A549 (cell line): ENCODE results near the gene GRIP1. TPM values are rescaled to one million over a fixed set of nuclear protein-coding genes. Genes with fewer than 3 reads are reported as not detected.

ENCODE experiments used
- ATAC-seq, 2 experiments: fragments of 200-7000 bp in 1 of 2; fragments of >200 bp in 1 of 2; cut with Nextera tagmentation in 1 of 2; cut with Tn5 transposase in 1 of 2; 3 replicates each; pipeline versions ENCODE4 v1.8.0 to v1.9.1; 2018 to 2020; ENCODE audit warnings: mild to moderate bottlenecking in 1 of 2, moderate library complexity in 1 of 2
- CTCF ChIA-PET: fragments of 300-600 bp; sonication (Branson Sonifier 250); formaldehyde crosslinking; extraction: SDS; loops from one replicate; lab custom pipeline; 2021; ENCODE audit warnings: antibody characterized with exemption, inconsistent platforms; lab: Yijun Ruan, JAX
- POLR2A ChIA-PET: fragments of 350-600 bp; formaldehyde crosslinking; extraction: SDS; loops from one replicate; lab custom pipeline; 2021; ENCODE audit warnings: antibody characterized with exemption, inconsistent platforms; lab: Yijun Ruan, JAX
- DNase-seq, 2 experiments: peaks; one replicate each; pipeline versions ENCODE4 v3.0.0 to v3.0.0-alpha.2; 2011 to 2016; ENCODE audit warnings: low read depth in 1 of 2, low spot score in 1 of 2
- FAIRE-seq: peaks from 2 replicates; lab custom pipeline; 2011; peaks lifted over from hg19 to GRCh38; lab: Jason Lieb, UNC
- H3K27ac ChIP-seq, 2 experiments: fragments of >200 bp; sonication (Bioruptor Twin); formaldehyde crosslinking; 3 replicates each; pipeline ENCODE4 v1.5.1; 2016 to 2017
- H3K4me1 ChIP-seq: fragments of >200 bp; sonication (Bioruptor Twin); formaldehyde crosslinking; 3 replicates; pipeline ENCODE4 v1.6.1; 2016
- H3K4me2 ChIP-seq: fragments of >200 bp; sonication (Bioruptor Twin); formaldehyde crosslinking; 3 replicates; pipeline ENCODE4 v1.6.1; 2016
- H3K4me3 ChIP-seq: fragments of >200 bp; sonication (Bioruptor Twin); formaldehyde crosslinking; 3 replicates; pipeline ENCODE4 v1.5.1; 2016
- H3K9me3 ChIP-seq: fragments of >200 bp; sonication (Bioruptor Twin); formaldehyde crosslinking; 3 replicates; pipeline ENCODE4 v1.6.1; 2016
- CEBPB ChIP-seq, 2 experiments: fragments of >200 bp in 1 of 2; sonication (Bioruptor Twin) in 1 of 2; formaldehyde crosslinking in 1 of 2; IDR thresholded peaks; 2 replicates each; pipeline ENCODE4 v1.6.1; 2012 to 2016
- CHD2 ChIP-seq: fragments of 150-350 bp; IDR thresholded peaks from 2 replicates; pipeline ENCODE4 v1.6.1; 2014; ENCODE audit warnings: low read length; ENCODE audit not compliant: partially characterized antibody
- CHD4 ChIP-seq: fragments of 200-600 bp; sonication (generic); IDR thresholded peaks from 2 replicates; pipeline ENCODE4 v1.6.1; 2016; ENCODE audit warnings: antibody characterized with exemption, mild to moderate bottlenecking, borderline replicate concordance
- EHF ChIP-seq: fragments of 250-450 bp; sonication (Bioruptor Pico); IDR thresholded peaks from 2 replicates; pipeline ENCODE4 v1.5.0; 2020; ENCODE audit warnings: mild to moderate bottlenecking
- ESRRA ChIP-seq: fragments of 150-350 bp; IDR thresholded peaks from 2 replicates; pipeline ENCODE4 v1.6.1; 2014; ENCODE audit warnings: mild to moderate bottlenecking, low read length, borderline replicate concordance
- HOXB13 ChIP-seq: fragments of 250-450 bp; sonication (Bioruptor Pico); IDR thresholded peaks from 2 replicates; pipeline ENCODE4 v1.5.0; 2020; ENCODE audit warnings: low read depth, mild to moderate bottlenecking, moderate library complexity
- HOXB5 ChIP-seq: fragments of 250-450 bp; sonication (Bioruptor Pico); IDR thresholded peaks from 2 replicates; pipeline ENCODE4 v1.5.0; 2020; ENCODE audit warnings: mild to moderate bottlenecking, moderate library complexity
- JUN ChIP-seq, 2 experiments: fragments of >200 bp; sonication (Bioruptor Twin); formaldehyde crosslinking; IDR thresholded peaks; 2 replicates in 1 of 2; 3 replicates in 1 of 2; pipeline ENCODE4 v1.6.1; 2016 to 2017
- KDM5A ChIP-seq: fragments of 200-600 bp; sonication (generic); IDR thresholded peaks from 2 replicates; pipeline ENCODE4 v1.6.1; 2016; ENCODE audit warnings: antibody characterized with exemption, mild to moderate bottlenecking
- MAFK ChIP-seq: fragments of 450-650 bp; IDR thresholded peaks from 2 replicates; pipeline ENCODE4 v1.6.1; 2014; ENCODE audit not compliant: partially characterized antibody
- MYC ChIP-seq: IDR thresholded peaks from 2 replicates; pipeline ENCODE4 v1.6.1; 2012; ENCODE audit warnings: mild to moderate bottlenecking, inconsistent platforms, low read length, improper control_type of control experiment, borderline replicate concordance
- NFE2L2 ChIP-seq: fragments of 150-350 bp; conservative IDR thresholded peaks from 2 replicates; pipeline ENCODE4 v1.6.1; 2014; ENCODE audit warnings: low read length
- NR3C1 ChIP-seq: fragments of >200 bp; sonication (Bioruptor Twin); formaldehyde crosslinking; IDR thresholded peaks from 3 replicates; pipeline ENCODE4 v1.6.1; 2017
- PBX3 ChIP-seq: IDR thresholded peaks from 2 replicates; pipeline ENCODE4 v1.6.1; 2012
- POLR2A ChIP-seq: IDR thresholded peaks from 2 replicates; pipeline ENCODE4 v1.6.1; 2012; ENCODE audit warnings: mild to moderate bottlenecking, low read length
- RAD21 ChIP-seq, 2 experiments: fragments of >200 bp in 1 of 2; sonication (Bioruptor Twin) in 1 of 2; formaldehyde crosslinking in 1 of 2; IDR thresholded peaks in 1 of 2; conservative IDR thresholded peaks in 1 of 2; 2 replicates in 1 of 2; 3 replicates in 1 of 2; pipeline ENCODE4 v1.6.1; 2012 to 2018; ENCODE audit warnings: inconsistent platforms in 1 of 2
- RCOR1 ChIP-seq: fragments of 150-350 bp; IDR thresholded peaks from 2 replicates; pipeline ENCODE4 v1.6.1; 2014; ENCODE audit warnings: antibody characterized with exemption, low read length, low read depth
- RFX5 ChIP-seq: fragments of 450-650 bp; IDR thresholded peaks from 2 replicates; pipeline ENCODE4 v1.7.1; 2014; ENCODE audit warnings: antibody characterized with exemption, mild to moderate bottlenecking, moderate library complexity
- TP53 ChIP-seq: fragments of 250-450 bp; sonication (Bioruptor Pico); IDR thresholded peaks from 2 replicates; pipeline ENCODE4 v1.5.0; 2021; ENCODE audit warnings: mild to moderate bottlenecking, moderate library complexity
- USF2 ChIP-seq: fragments of 450-650 bp; IDR thresholded peaks from 2 replicates; pipeline ENCODE4 v1.6.1; 2014; ENCODE audit warnings: antibody characterized with exemption
- WGBS: methylation state at CpG from one replicate; pipeline ENCODE4 v1.1.6; 2017; ENCODE audit errors: missing lambda C conversion rate; 5-methylcytosine and 5-hydroxymethylcytosine counted together
- polyA plus RNA-seq, 4 experiments: library from polyadenylated mRNA; depleted of rRNA in 3 of 4; stranded (reverse); fragments of >200 nt; fragmentation: RNase III in 1 of 4; extraction: RNeasy Plus Mini Kit Qiagen cat#74134 plus additional on column Dnase treatment in 1 of 4; gene quantifications; 2 replicates in 3 of 4; 3 replicates in 1 of 4; pipeline ENCODE4 v1.2.3, GENCODE V29; 2011 to 2017
- TF ChIP-seq, protein P1 (sequence below): fragments of 200-600 bp; sonication (generic); IDR thresholded peaks from 2 replicates; pipeline ENCODE4 v1.6.1; 2016; ENCODE audit warnings: antibody characterized with exemption, mild to moderate bottlenecking, moderate library complexity
- TF ChIP-seq, protein P2 (sequence below): fragments of >200 bp; sonication (Bioruptor Twin); formaldehyde crosslinking; IDR thresholded peaks from 2 replicates; pipeline ENCODE4 v1.6.1; 2016
- TF ChIP-seq, protein P3 (sequence below): IDR thresholded peaks from 2 replicates; pipeline ENCODE4 v1.6.1; 2012; ENCODE audit warnings: low read depth, borderline replicate concordance

Gene GRIP1
- polyA plus RNA-seq, 2 of the 4 experiments (the other 2 are of a cell fraction) = 4.6 to 5.8 TPM

DNA sequence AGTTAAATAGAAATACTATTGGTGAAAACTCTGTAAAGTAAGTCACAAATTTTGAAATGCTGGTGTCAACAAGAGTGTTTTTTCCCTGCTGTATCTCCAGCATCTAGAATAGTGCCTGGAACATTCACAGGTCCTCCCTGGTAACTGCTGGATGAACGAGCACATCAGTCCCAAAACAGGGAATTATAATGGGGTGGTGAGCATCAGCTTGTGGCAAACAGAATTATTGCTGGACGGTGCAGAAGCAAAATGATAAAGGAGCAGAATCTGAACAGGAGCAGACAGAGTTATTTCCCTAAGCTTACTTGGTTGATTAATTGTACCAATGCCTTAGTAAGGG, 129.9 kb downstream of the GRIP1 start:
- ChIA-PET CTCF (no interaction called here), POLR2A (no interaction called here)
- TF ChIP-seq RFX5 = no peak
- no peak for TF ChIP-seq POLR2A
- TF ChIP-seq CHD4 = no peak
- no peak for TF ChIP-seq CHD2
- no peak for TF ChIP-seq MAFK
- TF ChIP-seq JUN (IDR thresholded peaks at IDR 0.05) = no peak
- no peak for TF ChIP-seq KDM5A
- no peak for TF ChIP-seq CEBPB (IDR thresholded peaks at IDR 0.05)
- no peak for TF ChIP-seq ESRRA
- TF ChIP-seq PBX3 = no peak
- DNase-seq (no peak), ATAC-seq (peak in 1 of 2 experiments; percentile 37; a peak in 1 of 6 replicates), FAIRE-seq (no peak)
- no peaks in the 10 kb centered on the region for H3K4me1 ChIP-seq
- H3K4me2 ChIP-seq = no peak overlapping the region
- no peaks in the 10 kb centered on the region for H3K9me3 ChIP-seq
- WGBS = 24% methylated on average over 2 of the region's 2 CpGs
- H3K4me3 ChIP-seq = no peak overlapping the region
- no peak overlapping the region for H3K27ac ChIP-seq

GRCh38 chr12:66548338-66549049, 130.4 kb downstream of the GRIP1 start:
- H3K4me1 ChIP-seq = no peaks in the 10 kb centered on the region
- no peak overlapping the region for H3K4me2 ChIP-seq
- CTCF ChIA-PET = no interaction called here
- DNase-seq (no peak), ATAC-seq (peak; percentile 63 to 64; a peak in 4 of 6 replicates), FAIRE-seq (no peak)
- 55% methylated on average over 4 of the region's 4 CpGs for WGBS
- no peaks in the 10 kb centered on the region for H3K9me3 ChIP-seq
- H3K27ac ChIP-seq = no peak overlapping the region
- TF ChIP-seq, protein P1, sequence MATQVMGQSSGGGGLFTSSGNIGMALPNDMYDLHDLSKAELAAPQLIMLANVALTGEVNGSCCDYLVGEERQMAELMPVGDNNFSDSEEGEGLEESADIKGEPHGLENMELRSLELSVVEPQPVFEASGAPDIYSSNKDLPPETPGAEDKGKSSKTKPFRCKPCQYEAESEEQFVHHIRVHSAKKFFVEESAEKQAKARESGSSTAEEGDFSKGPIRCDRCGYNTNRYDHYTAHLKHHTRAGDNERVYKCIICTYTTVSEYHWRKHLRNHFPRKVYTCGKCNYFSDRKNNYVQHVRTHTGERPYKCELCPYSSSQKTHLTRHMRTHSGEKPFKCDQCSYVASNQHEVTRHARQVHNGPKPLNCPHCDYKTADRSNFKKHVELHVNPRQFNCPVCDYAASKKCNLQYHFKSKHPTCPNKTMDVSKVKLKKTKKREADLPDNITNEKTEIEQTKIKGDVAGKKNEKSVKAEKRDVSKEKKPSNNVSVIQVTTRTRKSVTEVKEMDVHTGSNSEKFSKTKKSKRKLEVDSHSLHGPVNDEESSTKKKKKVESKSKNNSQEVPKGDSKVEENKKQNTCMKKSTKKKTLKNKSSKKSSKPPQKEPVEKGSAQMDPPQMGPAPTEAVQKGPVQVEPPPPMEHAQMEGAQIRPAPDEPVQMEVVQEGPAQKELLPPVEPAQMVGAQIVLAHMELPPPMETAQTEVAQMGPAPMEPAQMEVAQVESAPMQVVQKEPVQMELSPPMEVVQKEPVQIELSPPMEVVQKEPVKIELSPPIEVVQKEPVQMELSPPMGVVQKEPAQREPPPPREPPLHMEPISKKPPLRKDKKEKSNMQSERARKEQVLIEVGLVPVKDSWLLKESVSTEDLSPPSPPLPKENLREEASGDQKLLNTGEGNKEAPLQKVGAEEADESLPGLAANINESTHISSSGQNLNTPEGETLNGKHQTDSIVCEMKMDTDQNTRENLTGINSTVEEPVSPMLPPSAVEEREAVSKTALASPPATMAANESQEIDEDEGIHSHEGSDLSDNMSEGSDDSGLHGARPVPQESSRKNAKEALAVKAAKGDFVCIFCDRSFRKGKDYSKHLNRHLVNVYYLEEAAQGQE = no peak
- TF ChIP-seq NFE2L2 = no peak
- no peak for TF ChIP-seq RAD21 (conservative IDR thresholded peaks at IDR 0.05 in 1 of 2, IDR thresholded peaks at IDR 0.05 in 1 of 2)
- TF ChIP-seq, protein P2, sequence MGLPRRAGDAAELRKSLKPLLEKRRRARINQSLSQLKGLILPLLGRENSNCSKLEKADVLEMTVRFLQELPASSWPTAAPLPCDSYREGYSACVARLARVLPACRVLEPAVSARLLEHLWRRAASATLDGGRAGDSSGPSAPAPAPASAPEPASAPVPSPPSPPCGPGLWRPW = no peak
- no peak for TF ChIP-seq HOXB5 (CRISPR knock-in tag)
- no peak for TF ChIP-seq TP53 (CRISPR knock-in tag)
- TF ChIP-seq NR3C1 = no peak
- TF ChIP-seq RCOR1 = no peak
- no peak for TF ChIP-seq CHD2
- TF ChIP-seq MAFK = no peak
- TF ChIP-seq MYC = no peak
- TF ChIP-seq, protein P3, sequence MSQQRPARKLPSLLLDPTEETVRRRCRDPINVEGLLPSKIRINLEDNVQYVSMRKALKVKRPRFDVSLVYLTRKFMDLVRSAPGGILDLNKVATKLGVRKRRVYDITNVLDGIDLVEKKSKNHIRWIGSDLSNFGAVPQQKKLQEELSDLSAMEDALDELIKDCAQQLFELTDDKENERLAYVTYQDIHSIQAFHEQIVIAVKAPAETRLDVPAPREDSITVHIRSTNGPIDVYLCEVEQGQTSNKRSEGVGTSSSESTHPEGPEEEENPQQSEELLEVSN = no peak
- no peak for TF ChIP-seq CEBPB (IDR thresholded peaks at IDR 0.05)
- TF ChIP-seq EHF (CRISPR knock-in tag) = no peak
- TF ChIP-seq JUN (IDR thresholded peaks at IDR 0.05) = no peak
- TF ChIP-seq USF2 = no peak
- no peak for TF ChIP-seq HOXB13
- no peak overlapping the region for H3K4me3 ChIP-seq
- POLR2A ChIA-PET = no interaction called here
